Brain microvascular endothelial cell (primary cell): ENCODE data around the gene IL7R.

Experiments
- DNase-seq: peaks from one replicate; pipeline ENCODE4 v3.0.0-alpha.2; 2020
- H3K27ac ChIP-seq: fragments of 250-450 bp; sonication (Bioruptor Pico); 2 replicates; pipeline ENCODE4 v1.5.1; 2020; ENCODE audit warnings: mild to moderate bottlenecking, moderate library complexity
- H3K27me3 ChIP-seq: fragments of 250-450 bp; sonication (Bioruptor Pico); replicated peaks from 2 replicates; pipeline ENCODE4 v1.5.1; 2020; ENCODE audit warnings: mild to moderate bottlenecking
- H3K36me3 ChIP-seq: fragments of 250-450 bp; sonication (Bioruptor Pico); replicated peaks from 2 replicates; pipeline ENCODE4 v1.5.1; 2020; ENCODE audit warnings: mild to moderate bottlenecking
- H3K4me3 ChIP-seq: 2 replicates; pipeline ENCODE4 v1.5.1; 2011; ENCODE audit warnings: low read depth, mild to moderate bottlenecking, control low read depth, low read length, moderate library complexity
- in situ Hi-C: cut with HindIII; loops from 2 replicates; pipeline ENCODE4 v1.10.0; 2017; ENCODE audit warnings: low sequenced_read_pairs, low pct_ligation_motif_present
- TF ChIP-seq, protein P1 (sequence below): IDR thresholded peaks from 2 replicates; pipeline ENCODE4 v1.5.1; 2011; ENCODE audit warnings: low read depth, mild to moderate bottlenecking, moderate library complexity, low read length, control low read depth, inconsistent platforms; ENCODE audit errors: missing control alignments

The IL7R gene

DNA sequence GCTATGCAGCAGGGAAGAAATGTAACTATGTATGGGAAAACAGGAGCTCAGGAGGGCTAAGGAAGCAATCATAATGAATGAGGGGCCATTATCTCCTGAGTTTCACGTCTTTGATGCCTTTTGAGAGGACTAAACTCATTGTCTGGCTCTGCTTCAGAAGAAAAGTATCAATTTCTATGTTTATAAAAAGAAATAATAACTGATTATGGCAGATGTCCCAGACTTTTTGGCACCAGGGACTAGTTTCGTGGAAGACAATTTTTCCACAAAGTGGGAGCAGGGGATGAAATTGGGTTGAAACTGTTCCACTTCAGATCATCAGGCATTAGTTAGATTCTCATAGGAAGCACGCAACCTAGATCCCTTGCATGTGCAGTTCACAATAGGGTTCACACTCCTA, 8.7 kb upstream of the IL7R start:
- TF ChIP-seq, protein P1, sequence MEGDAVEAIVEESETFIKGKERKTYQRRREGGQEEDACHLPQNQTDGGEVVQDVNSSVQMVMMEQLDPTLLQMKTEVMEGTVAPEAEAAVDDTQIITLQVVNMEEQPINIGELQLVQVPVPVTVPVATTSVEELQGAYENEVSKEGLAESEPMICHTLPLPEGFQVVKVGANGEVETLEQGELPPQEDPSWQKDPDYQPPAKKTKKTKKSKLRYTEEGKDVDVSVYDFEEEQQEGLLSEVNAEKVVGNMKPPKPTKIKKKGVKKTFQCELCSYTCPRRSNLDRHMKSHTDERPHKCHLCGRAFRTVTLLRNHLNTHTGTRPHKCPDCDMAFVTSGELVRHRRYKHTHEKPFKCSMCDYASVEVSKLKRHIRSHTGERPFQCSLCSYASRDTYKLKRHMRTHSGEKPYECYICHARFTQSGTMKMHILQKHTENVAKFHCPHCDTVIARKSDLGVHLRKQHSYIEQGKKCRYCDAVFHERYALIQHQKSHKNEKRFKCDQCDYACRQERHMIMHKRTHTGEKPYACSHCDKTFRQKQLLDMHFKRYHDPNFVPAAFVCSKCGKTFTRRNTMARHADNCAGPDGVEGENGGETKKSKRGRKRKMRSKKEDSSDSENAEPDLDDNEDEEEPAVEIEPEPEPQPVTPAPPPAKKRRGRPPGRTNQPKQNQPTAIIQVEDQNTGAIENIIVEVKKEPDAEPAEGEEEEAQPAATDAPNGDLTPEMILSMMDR: no peak
- no peaks in the 10 kb centered on the region for H3K27me3 ChIP-seq
- H3K4me3 ChIP-seq: no peak overlapping the region
- no peak overlapping the region for H3K27ac ChIP-seq
- no peak for DNase-seq
- in situ Hi-C loops: no loop called here
- H3K36me3 ChIP-seq: no peaks in the 10 kb centered on the region

DNA sequence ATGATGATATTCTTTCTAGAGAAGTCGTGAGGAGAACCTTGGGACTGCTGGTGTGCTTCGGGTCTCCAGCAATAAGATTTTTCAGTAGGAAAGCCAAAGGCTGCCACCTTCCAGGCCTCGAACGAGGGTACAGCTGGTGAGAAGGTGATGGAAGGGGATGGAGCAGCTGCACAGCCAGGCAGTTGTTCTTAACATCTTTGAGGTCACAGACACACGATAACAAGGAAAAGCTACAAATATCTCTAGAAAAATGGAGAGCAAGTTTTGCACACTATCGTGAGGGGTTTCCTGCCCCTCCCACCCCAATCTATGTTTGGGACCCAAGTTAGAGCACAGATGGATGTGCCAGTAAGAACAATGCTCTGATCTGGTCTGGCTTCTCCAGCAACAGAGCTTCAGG, 6.8 kb upstream of the IL7R start:
- H3K27ac ChIP-seq: no peak overlapping the region
- in situ Hi-C loops: no loop called here
- TF ChIP-seq, protein P1: no peak

DNA sequence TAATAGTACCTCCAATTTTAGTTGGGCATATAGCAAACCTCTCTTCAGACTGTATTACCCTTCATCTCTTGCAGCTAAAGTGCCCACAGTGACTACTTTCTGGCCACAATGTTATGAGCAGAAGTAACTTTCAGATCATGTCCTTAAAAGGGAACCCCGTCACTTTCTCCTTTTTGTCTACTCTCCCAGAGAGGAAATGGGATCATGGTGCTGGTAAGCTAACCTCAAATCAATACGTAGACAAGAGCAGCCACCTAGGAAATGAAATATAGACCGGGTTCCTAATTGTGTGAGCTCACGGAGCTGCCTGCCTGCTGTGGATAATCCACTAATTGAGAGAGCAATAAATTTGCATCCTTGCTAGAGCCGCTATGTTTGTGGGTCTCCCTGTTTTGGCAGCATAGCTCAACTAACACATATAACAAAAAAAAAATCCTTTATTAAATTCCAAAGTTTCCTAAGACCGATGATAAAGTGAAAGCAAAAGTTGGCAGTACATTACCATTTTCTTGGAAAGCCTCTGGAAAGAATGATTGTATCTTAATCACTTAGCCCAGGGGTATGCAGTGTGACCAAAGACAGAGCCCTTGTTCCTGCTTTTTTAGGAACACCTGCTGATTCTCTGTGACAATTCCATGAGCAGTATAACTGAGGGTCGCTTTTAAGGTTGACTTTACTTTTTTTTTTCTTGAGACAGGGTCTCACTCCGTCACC, 5.6 kb upstream of the IL7R start:
- no peak overlapping the region for H3K4me3 ChIP-seq
- TF ChIP-seq, protein P1: no peak
- DNase-seq: no peak

More for the DNA sequence above, 6.8 kb upstream of the IL7R start:
- H3K36me3 ChIP-seq: no peaks in the 10 kb centered on the region
- no peaks in the 10 kb centered on the region for H3K27me3 ChIP-seq
- H3K4me3 ChIP-seq: no peak overlapping the region
- no peak for DNase-seq

DNA sequence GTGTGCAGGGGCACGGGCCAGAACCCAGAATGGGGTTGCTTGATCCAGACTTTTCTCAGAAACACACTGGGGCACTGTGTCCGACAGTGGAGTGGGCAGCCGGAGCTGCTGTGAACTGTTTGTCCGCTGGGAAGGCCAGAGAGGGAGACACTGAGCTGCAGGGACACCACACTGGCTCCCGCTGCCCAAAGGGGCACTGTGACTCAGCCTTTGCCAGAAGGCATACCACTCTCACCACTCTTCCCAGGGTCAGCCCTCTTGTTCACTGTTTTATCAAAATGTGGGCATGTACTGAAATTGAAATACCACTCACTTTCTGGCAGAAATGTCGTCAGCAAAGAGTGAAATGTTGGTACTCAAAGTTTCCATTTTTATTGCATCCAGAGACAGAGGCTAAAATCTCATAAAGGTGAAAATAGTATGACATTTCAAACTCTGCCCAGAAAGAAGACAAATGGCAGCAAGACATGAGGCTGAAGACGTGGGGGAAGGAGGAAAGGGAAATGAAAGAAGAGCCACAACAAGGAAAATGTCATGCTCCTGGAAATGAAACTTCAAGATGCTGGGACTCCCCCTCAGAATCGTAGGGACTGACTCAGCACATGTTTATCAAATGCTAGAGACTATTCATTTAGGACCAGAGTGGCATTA, 4.5 kb upstream of the IL7R start:
- in situ Hi-C loops: no loop called here
- no peak overlapping the region for H3K27ac ChIP-seq
- no peaks in the 10 kb centered on the region for H3K27me3 ChIP-seq
- no peak overlapping the region for H3K4me3 ChIP-seq
- no peaks in the 10 kb centered on the region for H3K36me3 ChIP-seq
- no peak for DNase-seq
- TF ChIP-seq, protein P1: peak; percentile 61

More for the DNA sequence above, 5.6 kb upstream of the IL7R start:
- in situ Hi-C loops: no loop called here
- H3K27ac ChIP-seq: no peak overlapping the region
- no peaks in the 10 kb centered on the region for H3K36me3 ChIP-seq
- H3K27me3 ChIP-seq: no peaks in the 10 kb centered on the region

DNA sequence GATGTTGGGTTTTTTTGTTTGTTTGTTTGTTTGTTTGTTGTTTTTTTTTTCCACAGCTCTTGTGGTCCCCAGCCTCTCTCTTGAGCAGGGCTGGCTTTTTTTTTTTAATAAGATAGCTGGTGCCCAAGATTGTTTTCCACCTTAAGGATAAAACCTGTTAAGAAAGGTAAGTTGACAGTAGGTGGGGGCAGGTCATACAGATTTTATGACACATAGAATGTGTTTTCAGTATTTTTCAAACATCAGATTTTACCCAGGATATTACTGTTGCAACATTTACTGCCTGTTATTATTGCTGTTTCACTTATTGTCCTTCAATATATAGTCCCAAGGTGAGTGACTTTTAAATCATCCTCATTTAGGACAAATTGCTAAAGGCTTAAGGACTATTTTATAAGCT, 3.9 kb upstream of the IL7R start:
- TF ChIP-seq, protein P1: no peak
- H3K27ac ChIP-seq: no peak overlapping the region

More for the DNA sequence above, 3.9 kb upstream of the IL7R start:
- H3K27me3 ChIP-seq: no peaks in the 10 kb centered on the region
- in situ Hi-C loops: no loop called here
- H3K4me3 ChIP-seq: no peak overlapping the region
- DNase-seq: no peak
- no peaks in the 10 kb centered on the region for H3K36me3 ChIP-seq
